H9 (cell line): ENCODE results near the gene TRIOBP. TPM values are rescaled to one million over a fixed set of nuclear protein-coding genes. Genes with fewer than 3 reads are reported as not detected.
A peak's percentile ranks its signal among the peaks of the same experiment; 100 is the strongest.

ENCODE experiments used
- DNase-seq: peaks from one replicate; pipeline ENCODE4 v3.0.0-alpha.2; 2017
- H2AFZ ChIP-seq: one replicate; pipeline ENCODE4 v1.6.1; 2013; ENCODE audit warnings: mild to moderate bottlenecking, low read length, control low read depth, moderate library complexity
- H2AK5ac ChIP-seq: 2 replicates; pipeline ENCODE4 v1.6.1; 2013; ENCODE audit warnings: low read length, control low read depth, mixed read lengths; ENCODE audit not compliant: insufficient read length
- H2BK120ac ChIP-seq: one replicate; pipeline ENCODE4 v1.6.1; 2013; ENCODE audit warnings: low read depth, mild to moderate bottlenecking, low read length, control low read depth, inconsistent platforms; ENCODE audit not compliant: poor library complexity, severe bottlenecking
- H2BK12ac ChIP-seq: 2 replicates; pipeline ENCODE4 v1.6.1; 2013; ENCODE audit warnings: low read length, control low read depth, mixed read lengths, low read depth; ENCODE audit not compliant: insufficient read length
- H2BK15ac ChIP-seq: 2 replicates; pipeline ENCODE4 v1.6.1; 2013; ENCODE audit warnings: low read depth, low read length, control low read depth
- H2BK20ac ChIP-seq: one replicate; pipeline ENCODE4 v1.6.1; 2013; ENCODE audit warnings: low read depth, mild to moderate bottlenecking, low read length, control low read depth, inconsistent platforms; ENCODE audit not compliant: poor library complexity, severe bottlenecking
- H2BK5ac ChIP-seq: 2 replicates; pipeline ENCODE4 v1.6.1; 2013; ENCODE audit warnings: low read length, control low read depth, mixed read lengths; ENCODE audit not compliant: insufficient read length
- H3K14ac ChIP-seq: 2 replicates; pipeline ENCODE4 v1.6.1; 2013; ENCODE audit warnings: low read length, control low read depth; ENCODE audit not compliant: insufficient read depth
- H3K18ac ChIP-seq: 2 replicates; pipeline ENCODE4 v1.6.1; 2013; ENCODE audit warnings: low read depth, mild to moderate bottlenecking, mixed read lengths, low read length, control low read depth; ENCODE audit not compliant: insufficient read length
- H3K23ac ChIP-seq: 2 replicates; pipeline ENCODE4 v1.6.1; 2013; ENCODE audit warnings: low read length, control low read depth, mixed read lengths, low read depth; ENCODE audit not compliant: insufficient read length
- H3K23me2 ChIP-seq: 2 replicates; pipeline ENCODE4 v1.6.1; 2013; ENCODE audit warnings: low read depth, mild to moderate bottlenecking, mixed read lengths, low read length, control low read depth; ENCODE audit not compliant: insufficient read length, poor library complexity, severe bottlenecking
- H3K27ac ChIP-seq: 2 replicates; pipeline ENCODE4 v1.5.1; 2013; ENCODE audit warnings: low read length, control low read depth, mixed read lengths, low read depth; ENCODE audit not compliant: insufficient read length
- H3K27me3 ChIP-seq: 2 replicates; pipeline ENCODE4 v1.6.1; 2013; ENCODE audit warnings: low read length, control low read depth, inconsistent platforms; ENCODE audit not compliant: insufficient read depth
- H3K4ac ChIP-seq: 2 replicates; pipeline ENCODE4 v1.6.1; 2013; ENCODE audit warnings: low read depth, mild to moderate bottlenecking, control low read depth, inconsistent platforms, low read length, moderate library complexity
- H3K4me1 ChIP-seq: 2 replicates; pipeline ENCODE4 v1.6.1; 2013; ENCODE audit warnings: low read length, control low read depth, inconsistent platforms; ENCODE audit not compliant: insufficient read depth
- H3K4me2 ChIP-seq: 2 replicates; pipeline ENCODE4 v1.6.1; 2013; ENCODE audit warnings: low read length, control low read depth, mixed read lengths; ENCODE audit not compliant: insufficient read length, insufficient read depth
- H3K56ac ChIP-seq: 2 replicates; pipeline ENCODE4 v1.6.1; 2013; ENCODE audit warnings: low read depth, mild to moderate bottlenecking, mixed read lengths, low read length, control low read depth; ENCODE audit not compliant: insufficient read length
- H3K79me1 ChIP-seq: 2 replicates; pipeline ENCODE4 v1.6.1; 2013; ENCODE audit warnings: low read depth, mild to moderate bottlenecking, moderate library complexity, low read length, control low read depth, inconsistent platforms; ENCODE audit not compliant: insufficient read depth, poor library complexity, severe bottlenecking
- H3K79me2 ChIP-seq: 2 replicates; pipeline ENCODE4 v1.6.1; 2013; ENCODE audit warnings: low read length, control low read depth, inconsistent platforms; ENCODE audit not compliant: insufficient read depth
- H3K9ac ChIP-seq: 2 replicates; pipeline ENCODE4 v1.6.1; 2013; ENCODE audit warnings: low read length, control low read depth, mixed read lengths; ENCODE audit not compliant: insufficient read length; ENCODE audit errors: extremely low read depth
- H3K9me3 ChIP-seq: one replicate; pipeline ENCODE4 v1.6.1; 2013; ENCODE audit warnings: low read depth, low read length, inconsistent platforms; ENCODE audit not compliant: control insufficient read depth
- H3T11ph ChIP-seq: one replicate; pipeline ENCODE4 v1.6.1; 2013; ENCODE audit warnings: mild to moderate bottlenecking, low read length, control low read depth, inconsistent platforms
- H4K20me1 ChIP-seq: one replicate; pipeline ENCODE4 v1.6.1; 2013; ENCODE audit not compliant: control insufficient read depth, insufficient read length, insufficient read depth
- H4K5ac ChIP-seq: 2 replicates; pipeline ENCODE4 v1.6.1; 2013; ENCODE audit warnings: low read depth, mild to moderate bottlenecking, mixed read lengths, low read length, control low read depth; ENCODE audit not compliant: insufficient read length
- H4K8ac ChIP-seq: replicated peaks from 2 replicates; pipeline ENCODE4 v1.6.1; 2013; ENCODE audit warnings: low read length, control low read depth, mixed read lengths, low read depth; ENCODE audit not compliant: insufficient read length
- H4K91ac ChIP-seq: 2 replicates; pipeline ENCODE4 v1.6.1; 2013; ENCODE audit warnings: low read depth, mild to moderate bottlenecking, moderate library complexity, mixed read lengths, low read length, control low read depth; ENCODE audit not compliant: insufficient read length
- H3K27ac Mint-ChIP-seq, 3 experiments: 2 replicates in 2 of 3; 3 replicates in 1 of 3; pipeline ENCODE4 v1.8.0; 2020 to 2021; ENCODE audit warnings: mixed read lengths in 3 of 3, mild to moderate bottlenecking in 1 of 3, moderate library complexity in 1 of 3
- H3K27me3 Mint-ChIP-seq: 2 replicates; pipeline ENCODE4 v1.8.0; 2021; ENCODE audit warnings: low read depth, mild to moderate bottlenecking, moderate library complexity, mixed read lengths
- H3K36me3 Mint-ChIP-seq, 3 experiments: 2 replicates in 2 of 3; 3 replicates in 1 of 3; pipeline ENCODE4 v1.8.0; 2020 to 2021; ENCODE audit warnings: low read depth in 3 of 3, mixed read lengths in 3 of 3; ENCODE audit not compliant: insufficient read depth in 1 of 3
- H3K4me1 Mint-ChIP-seq, 2 experiments: 2 replicates each; pipeline ENCODE4 v1.8.0; 2020; ENCODE audit warnings: mixed read lengths in 2 of 2
- H3K4me3 Mint-ChIP-seq, 2 experiments: 2 replicates in 1 of 2; 3 replicates in 1 of 2; pipeline ENCODE4 v1.8.0; 2020 to 2021; ENCODE audit warnings: mild to moderate bottlenecking in 2 of 2, mixed read lengths in 2 of 2, moderate library complexity in 1 of 2
- H3K9me3 Mint-ChIP-seq, 2 experiments: 2 replicates in 1 of 2; 3 replicates in 1 of 2; pipeline ENCODE4 v1.8.0; 2020; ENCODE audit warnings: mild to moderate bottlenecking in 2 of 2, mixed read lengths in 2 of 2, moderate library complexity in 1 of 2
- CTCF ChIP-seq: fragments of 200-600 bp; sonication (generic); conservative IDR thresholded peaks from 3 replicates; pipeline ENCODE4 v1.8.0; 2021; ENCODE audit warnings: antibody characterized with exemption, mild to moderate bottlenecking
- WGBS: extraction: QIAGEN DNeasy Blood & Tissue Kit; methylation state at CpG from one replicate; pipeline ENCODE4 v1.1.7; 2013; ENCODE audit warnings: missing lambda C conversion rate, low lambda C conversion rate, mixed read lengths; ENCODE audit not compliant: insufficient read length; ENCODE audit errors: extremely low coverage; 5-methylcytosine and 5-hydroxymethylcytosine counted together
- total RNA-seq: library from RNA; stranded (reverse); gene quantifications from 2 replicates; pipeline ENCODE4 v1.2.1, GENCODE V29; 2021

The TRIOBP gene
- total RNA-seq, 1 experiment from 2014 or later = 52.7 TPM

GRCh38 chr22:37775785-37776638, 79.2 kb downstream of the TRIOBP start:
- WGBS = no CpG with 5 or more reads among the region's 17 CpGs
- H2AK5ac ChIP-seq = no peak overlapping the region
- no peak overlapping the region for H2AFZ ChIP-seq
- TF ChIP-seq CTCF = no peak
- no peaks in the 10 kb centered on the region for H3K9me3 Mint-ChIP-seq
- no peak overlapping the region for H2BK5ac ChIP-seq
- no peak overlapping the region for H3K56ac ChIP-seq
- H3K27ac ChIP-seq = no peak overlapping the region
- no peak overlapping the region for H3K18ac ChIP-seq
- no peaks in the 10 kb centered on the region for H4K20me1 ChIP-seq
- H3K4me3 Mint-ChIP-seq = no peak overlapping the region
- H3K36me3 Mint-ChIP-seq = peaks cover 3 to 30% (median 23%) of the 10 kb centered on the region in 3 experiments; a peak in 6 of 7 replicates
- H3K27me3 ChIP-seq = no peaks in the 10 kb centered on the region; the same call in 1 of the 2 replicates
- no peak overlapping the region for H2BK20ac ChIP-seq
- H3K14ac ChIP-seq = no peak overlapping the region
- H3K79me2 ChIP-seq = no peaks in the 10 kb centered on the region
- H3K23me2 ChIP-seq = no peaks in the 10 kb centered on the region
- DNase-seq = no peak
- H3K79me1 ChIP-seq = no peaks in the 10 kb centered on the region
- no peak overlapping the region for H3K9ac ChIP-seq
- H3K27me3 Mint-ChIP-seq = peaks cover 28% of the 10 kb centered on the region
- no peak overlapping the region for H3K4ac ChIP-seq
- H4K5ac ChIP-seq = no peak overlapping the region
- no peak overlapping the region for H2BK15ac ChIP-seq
- H3K23ac ChIP-seq = no peak overlapping the region
- H3K9me3 ChIP-seq = no peaks in the 10 kb centered on the region
- H4K91ac ChIP-seq = no peak overlapping the region
- H3K4me2 ChIP-seq = no peak overlapping the region
- H3K4me1 ChIP-seq = no peaks in the 10 kb centered on the region
- no peak overlapping the region for H2BK12ac ChIP-seq
- H3K27ac Mint-ChIP-seq = peak overlapping the region in 2 of 3 experiments; percentile 29 to 35; a peak in 3 of 7 replicates
- no peak overlapping the region for H3T11ph ChIP-seq
- peaks cover 12 to 21% of the 10 kb centered on the region in 2 experiments for H3K4me1 Mint-ChIP-seq
- H2BK120ac ChIP-seq = no peak overlapping the region
- no peak overlapping the region for H4K8ac ChIP-seq
